ENCODE results near the gene IRX4.

Gene IRX4

GRCh38 chr5:1885404-1885755, 2.7 kb upstream of the IRX4 start:
- peaks cover 61% of the 10 kb centered on the region for H3K27me3 Mint-ChIP-seq
- no peak for ATAC-seq (replicated peaks; ENCODE audit: extremely low read depth, poor library complexity, severe bottlenecking)
- peaks cover 2% of the 10 kb centered on the region for H3K4me1 Mint-ChIP-seq
- H3K4me3 Mint-ChIP-seq, result no peak overlapping the region
- no peak overlapping the region for H3K27ac Mint-ChIP-seq (ENCODE audit: low read depth)
- H3K36me3 Mint-ChIP-seq (ENCODE audit: insufficient read depth), result peaks cover 2% of the 10 kb centered on the region
- H3K9me3 Mint-ChIP-seq, result no peaks in the 10 kb centered on the region
- no peak for DNase-seq (ENCODE audit: low spot score in 2 of 2)

DNA sequence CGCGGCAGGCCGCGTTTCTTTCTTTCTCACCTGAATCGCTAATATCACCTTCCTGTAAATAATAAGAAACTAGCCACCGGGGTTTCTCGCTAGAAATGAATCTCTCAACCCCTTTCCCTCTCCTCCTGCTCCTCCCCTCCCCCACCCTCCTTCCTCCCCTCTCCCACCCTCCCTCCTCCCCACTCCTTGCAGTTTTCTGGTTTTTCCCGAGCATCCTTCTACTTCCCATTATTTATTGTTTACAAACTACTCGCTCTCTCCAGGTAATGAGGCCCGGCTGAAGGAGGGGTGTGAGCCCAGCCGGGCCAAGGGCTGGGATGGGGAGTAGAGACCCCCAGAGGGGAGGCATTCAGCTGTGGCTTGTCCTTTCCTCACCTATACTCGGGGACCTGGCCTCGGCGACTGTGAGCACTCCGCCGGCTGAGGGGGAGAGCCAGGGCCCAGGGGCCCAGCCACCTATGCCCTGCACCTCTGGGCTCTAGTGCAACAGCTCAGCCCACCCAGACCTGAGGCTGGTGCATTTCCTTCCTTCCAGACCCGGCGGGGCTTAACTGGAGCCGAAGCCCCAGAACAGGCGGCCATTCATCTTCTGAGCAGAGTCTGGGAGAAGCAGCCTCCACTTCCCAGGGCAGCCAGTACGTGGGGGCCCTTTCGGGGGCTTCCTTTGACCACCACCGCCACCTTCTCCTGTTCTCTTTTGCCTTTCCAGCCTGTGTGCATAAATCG, 2.1 kb upstream of the IRX4 start:
- Mint-ChIP-seq H3K36me3 (ENCODE audit: insufficient read depth) (peaks cover 4% of the 10 kb centered on the region), H3K4me3 (no peak overlapping the region), H3K9me3 (no peaks in the 10 kb centered on the region), H3K27ac (ENCODE audit: low read depth) (no peak overlapping the region), H3K4me1 (peaks cover 6% of the 10 kb centered on the region), H3K27me3 (peaks cover 62% of the 10 kb centered on the region)
- DNase-seq (ENCODE audit: low spot score in 2 of 2) (no peak), ATAC-seq (replicated peaks; ENCODE audit: extremely low read depth, poor library complexity, severe bottlenecking) (no peak)

DNA sequence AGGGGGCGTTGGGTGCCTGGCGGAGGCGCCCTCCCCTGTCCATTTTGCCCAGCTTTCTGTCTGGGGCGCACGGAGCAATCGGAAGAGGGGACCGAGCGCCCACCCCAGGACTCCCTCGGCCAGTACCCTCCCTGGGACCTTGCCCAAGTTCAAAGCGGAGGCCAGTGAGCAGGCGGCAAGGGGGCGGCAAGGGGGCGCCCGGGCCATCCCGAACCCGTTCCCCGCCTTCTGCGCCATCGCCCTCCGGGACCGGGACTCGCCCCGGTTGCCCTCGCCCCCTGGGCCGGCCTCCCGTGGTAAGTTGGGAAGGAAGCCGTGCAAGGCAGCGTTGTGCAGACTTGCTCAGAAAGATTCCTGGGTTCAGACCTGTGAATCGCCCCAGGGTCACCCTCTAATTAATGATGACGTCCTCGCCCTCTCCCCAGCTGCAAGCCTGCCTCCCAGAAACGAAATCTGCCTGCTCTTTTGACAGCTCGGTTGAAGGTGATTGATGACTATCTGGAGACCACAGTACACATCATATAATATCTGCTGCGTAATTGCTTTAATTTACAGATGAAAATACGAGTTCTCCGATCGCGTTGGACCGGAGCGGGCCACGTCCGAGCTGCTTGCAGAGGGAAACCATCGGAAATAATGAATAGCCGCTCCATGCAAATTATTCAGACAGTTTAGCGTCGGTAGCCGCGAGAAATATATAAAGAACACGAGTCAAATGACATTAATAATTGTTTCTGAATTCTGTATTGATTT, 1.4 kb upstream of the IRX4 start:
- DNase-seq (ENCODE audit: low spot score in 2 of 2), result no peak
- H3K9me3 Mint-ChIP-seq, result no peaks in the 10 kb centered on the region
- peaks cover 4% of the 10 kb centered on the region for H3K36me3 Mint-ChIP-seq (ENCODE audit: insufficient read depth)
- H3K4me3 Mint-ChIP-seq, result no peak overlapping the region
- H3K27me3 Mint-ChIP-seq, result peaks cover 62% of the 10 kb centered on the region
- H3K27ac Mint-ChIP-seq (ENCODE audit: low read depth), result no peak overlapping the region
- peaks cover 6% of the 10 kb centered on the region for H3K4me1 Mint-ChIP-seq
- no peak for ATAC-seq (replicated peaks; ENCODE audit: extremely low read depth, poor library complexity, severe bottlenecking)

DNA sequence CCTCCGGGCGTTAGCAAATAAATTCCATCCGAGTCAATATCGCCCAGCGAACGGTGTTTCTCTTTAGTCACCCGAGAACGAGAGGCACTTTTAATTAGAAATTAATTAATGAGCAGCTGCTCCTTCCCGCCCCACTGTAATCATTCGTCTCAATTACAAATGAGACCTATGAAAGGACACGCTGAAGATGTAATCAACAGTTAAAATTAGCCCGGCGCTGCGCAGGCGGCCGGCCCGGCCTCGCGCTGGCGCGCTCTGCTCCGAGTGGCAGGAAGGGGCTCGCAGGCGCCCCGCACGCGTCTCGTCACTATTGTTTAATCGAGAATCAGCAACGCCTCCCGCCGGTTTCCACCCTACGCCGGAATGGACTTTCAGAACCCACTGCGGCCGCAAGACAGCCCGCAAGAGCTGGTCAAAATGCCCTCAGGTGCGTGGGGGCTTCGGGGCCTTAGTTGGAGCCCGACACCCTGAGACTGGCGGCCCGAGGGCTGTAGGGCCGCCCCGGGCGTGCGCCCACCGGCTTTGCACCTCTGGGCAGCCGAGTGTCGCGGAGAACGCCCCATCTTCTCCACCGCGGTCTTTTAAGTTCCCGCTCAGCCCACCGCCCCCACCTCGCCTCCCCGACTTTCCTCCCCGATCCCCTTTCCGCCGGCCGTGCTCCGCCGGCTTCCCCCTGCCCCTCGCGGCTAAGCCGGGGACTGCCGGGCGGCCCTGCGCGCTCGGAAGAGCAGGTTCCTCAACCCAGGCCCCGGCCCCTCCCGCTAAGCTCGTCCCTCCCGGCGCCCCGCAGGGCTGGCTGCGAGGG, 597 bp upstream of the IRX4 start:
- Mint-ChIP-seq H3K4me1 (peaks cover 6% of the 10 kb centered on the region), H3K27ac (ENCODE audit: low read depth) (no peak overlapping the region), H3K27me3 (peaks cover 56% of the 10 kb centered on the region), H3K4me3 (no peak overlapping the region), H3K36me3 (ENCODE audit: insufficient read depth) (peaks cover 4% of the 10 kb centered on the region), H3K9me3 (no peaks in the 10 kb centered on the region)
- no peak for DNase-seq (ENCODE audit: low spot score in 2 of 2)
- ATAC-seq (replicated peaks; ENCODE audit: extremely low read depth, poor library complexity, severe bottlenecking), result no peak

DNA sequence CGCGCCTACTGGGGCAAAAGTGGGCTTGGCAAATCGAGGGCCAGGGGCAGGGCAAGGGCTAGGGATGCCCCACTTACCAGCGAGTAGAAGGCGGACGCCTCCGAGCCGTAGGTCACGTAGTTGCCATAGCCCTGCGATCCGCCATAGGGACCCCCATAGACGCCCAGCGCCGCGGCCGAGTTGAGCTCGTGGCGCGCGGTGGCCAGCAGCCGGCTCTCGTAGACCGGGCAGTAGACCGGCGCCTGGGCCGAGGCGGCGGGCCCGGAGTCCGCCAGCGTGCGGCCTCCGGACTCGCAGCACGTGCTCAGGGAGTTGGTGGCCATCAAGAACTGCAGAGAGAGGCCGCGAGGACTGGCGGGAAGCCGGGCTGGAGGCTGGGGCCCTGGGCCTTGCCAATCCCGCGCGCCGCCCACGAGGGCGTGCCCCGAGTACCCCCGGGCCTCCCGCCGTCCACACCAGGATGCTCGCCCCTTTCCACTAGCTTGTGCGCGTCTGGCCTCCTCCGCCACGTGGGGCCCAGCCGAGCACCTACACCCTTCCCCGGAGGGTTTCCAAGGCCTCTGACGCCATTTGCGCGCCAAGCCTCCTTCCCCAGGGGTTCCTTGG, 891 bp downstream of the IRX4 start:
- Mint-ChIP-seq H3K27me3 (peaks cover 52% of the 10 kb centered on the region), H3K9me3 (no peaks in the 10 kb centered on the region), H3K4me3 (no peak overlapping the region), H3K36me3 (ENCODE audit: insufficient read depth) (peaks cover 4% of the 10 kb centered on the region), H3K4me1 (peaks cover 6% of the 10 kb centered on the region), H3K27ac (ENCODE audit: low read depth) (no peak overlapping the region)
- DNase-seq (ENCODE audit: low spot score in 2 of 2), result no peak
- no peak for ATAC-seq (replicated peaks; ENCODE audit: extremely low read depth, poor library complexity, severe bottlenecking)

- Mint-ChIP-seq H3K36me3 (ENCODE audit: insufficient read depth) (peaks cover 4% of the 10 kb centered on the region), H3K27me3 (peaks cover 54% of the 10 kb centered on the region), H3K4me3 (no peak overlapping the region), H3K4me1 (peaks cover 6% of the 10 kb centered on the region), H3K27ac (ENCODE audit: low read depth) (no peak overlapping the region), H3K9me3 (no peaks in the 10 kb centered on the region)
- DNase-seq (ENCODE audit: low spot score in 2 of 2) (no peak), ATAC-seq (replicated peaks; ENCODE audit: extremely low read depth, poor library complexity, severe bottlenecking) (no peak)
These were observed 1.6 kb downstream of the IRX4 start for GRCh38 chr5:1881098-1881572.

DNA sequence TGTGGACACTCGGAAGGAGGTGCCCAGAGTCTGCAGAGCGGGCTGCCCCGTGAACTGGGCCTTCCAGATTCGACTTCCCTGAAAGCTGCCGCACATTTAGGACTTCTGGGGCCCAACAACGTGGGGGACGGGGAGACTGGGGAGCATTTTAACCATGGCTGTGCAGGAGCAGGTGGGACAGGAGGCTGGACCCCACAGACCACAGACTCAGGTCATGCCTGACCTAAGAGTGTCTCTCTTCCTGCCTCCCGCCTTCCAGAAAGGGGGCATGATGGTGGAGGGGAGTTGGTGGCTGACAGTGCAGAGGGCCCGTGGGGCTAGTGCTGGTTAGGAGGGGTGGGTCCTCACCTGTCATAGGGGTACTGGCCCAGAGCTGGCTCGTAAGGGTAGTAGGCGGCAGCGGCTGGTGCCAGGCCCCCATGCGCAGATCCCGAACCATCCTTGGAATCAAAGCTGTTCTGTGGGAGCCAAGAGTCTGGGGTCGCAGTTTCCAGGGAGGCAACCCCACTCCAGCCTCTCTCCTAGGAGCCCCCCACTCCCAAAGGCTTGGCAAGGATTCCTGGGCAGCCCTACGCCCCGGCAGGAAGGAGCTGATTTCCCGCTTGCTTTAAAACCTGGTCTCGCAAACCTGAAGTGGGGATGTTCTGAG, 2.2 kb downstream of the IRX4 start:
- Mint-ChIP-seq H3K4me1 (peaks cover 12% of the 10 kb centered on the region), H3K27ac (ENCODE audit: low read depth) (no peak overlapping the region)

DNA sequence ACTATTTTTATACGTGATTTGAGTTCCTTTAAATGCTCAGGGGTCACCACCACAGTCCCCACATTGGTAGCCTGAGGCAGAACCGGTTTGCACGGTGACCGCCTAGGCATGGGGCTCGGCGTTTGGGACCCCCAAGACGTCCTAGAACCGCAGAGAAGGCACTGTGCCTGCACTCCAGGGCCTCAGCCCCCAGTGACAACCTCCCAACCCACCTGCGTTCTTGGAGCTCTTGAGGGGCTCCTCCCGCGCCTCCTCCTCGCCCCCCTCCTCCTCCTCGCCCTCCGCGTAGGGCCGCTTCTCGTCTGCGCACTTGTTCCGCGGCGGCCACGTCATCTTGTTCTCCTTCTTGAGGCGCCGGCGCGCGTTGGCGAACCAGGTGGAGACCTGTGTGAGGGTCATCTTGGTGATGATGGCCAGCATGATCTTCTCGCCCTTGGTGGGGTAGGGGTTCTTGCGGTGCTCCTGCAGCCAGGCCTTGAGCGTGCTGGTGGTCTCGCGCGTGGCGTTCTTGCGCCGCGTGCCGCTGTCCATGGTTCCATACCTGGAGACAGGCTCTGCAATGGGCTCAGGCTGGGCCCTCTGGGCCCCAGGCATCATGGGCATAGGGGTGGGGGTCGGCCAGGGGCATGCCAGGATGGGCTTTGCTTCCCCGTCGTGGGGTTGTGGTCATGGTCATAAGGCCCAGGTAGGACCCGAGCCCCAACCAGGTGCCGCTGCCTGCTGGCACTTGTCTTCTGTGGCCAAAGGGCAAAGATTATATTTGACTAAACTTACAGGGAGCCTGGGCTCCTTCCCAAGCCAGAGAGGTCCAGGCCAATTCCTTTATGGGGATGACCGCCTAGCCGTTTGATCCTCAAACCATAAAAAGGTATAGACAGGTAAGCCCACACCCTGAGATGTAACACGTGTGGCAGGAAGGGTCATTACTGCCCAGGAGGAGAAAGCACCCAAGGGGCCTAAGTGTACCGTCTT, 3.1 kb downstream of the IRX4 start:
- H3K27ac Mint-ChIP-seq (ENCODE audit: low read depth), result peak overlapping the region; percentile 77
- H3K4me1 Mint-ChIP-seq, result peaks cover 12% of the 10 kb centered on the region
- H3K9me3 Mint-ChIP-seq, result no peaks in the 10 kb centered on the region
- H3K36me3 Mint-ChIP-seq (ENCODE audit: insufficient read depth), result peaks cover 2% of the 10 kb centered on the region
- peaks cover 55% of the 10 kb centered on the region for H3K27me3 Mint-ChIP-seq
- ATAC-seq (replicated peaks; ENCODE audit: extremely low read depth, poor library complexity, severe bottlenecking), result no peak
- no peak overlapping the region for H3K4me3 Mint-ChIP-seq
- no peak for DNase-seq (ENCODE audit: low spot score in 2 of 2)

More for the DNA sequence above, 2.2 kb downstream of the IRX4 start:
- H3K9me3 Mint-ChIP-seq, result no peaks in the 10 kb centered on the region
- no peak for ATAC-seq (replicated peaks; ENCODE audit: extremely low read depth, poor library complexity, severe bottlenecking)
- H3K4me3 Mint-ChIP-seq, result no peak overlapping the region
- H3K27me3 Mint-ChIP-seq, result peaks cover 55% of the 10 kb centered on the region
- peaks cover 4% of the 10 kb centered on the region for H3K36me3 Mint-ChIP-seq (ENCODE audit: insufficient read depth)
- DNase-seq (ENCODE audit: low spot score in 2 of 2), result no peak

GRCh38 chr5:1878050-1878849, 4.5 kb downstream of the IRX4 start:
- peaks cover 59% of the 10 kb centered on the region for H3K27me3 Mint-ChIP-seq
- DNase-seq (ENCODE audit: low spot score in 2 of 2), result no peak

DNA sequence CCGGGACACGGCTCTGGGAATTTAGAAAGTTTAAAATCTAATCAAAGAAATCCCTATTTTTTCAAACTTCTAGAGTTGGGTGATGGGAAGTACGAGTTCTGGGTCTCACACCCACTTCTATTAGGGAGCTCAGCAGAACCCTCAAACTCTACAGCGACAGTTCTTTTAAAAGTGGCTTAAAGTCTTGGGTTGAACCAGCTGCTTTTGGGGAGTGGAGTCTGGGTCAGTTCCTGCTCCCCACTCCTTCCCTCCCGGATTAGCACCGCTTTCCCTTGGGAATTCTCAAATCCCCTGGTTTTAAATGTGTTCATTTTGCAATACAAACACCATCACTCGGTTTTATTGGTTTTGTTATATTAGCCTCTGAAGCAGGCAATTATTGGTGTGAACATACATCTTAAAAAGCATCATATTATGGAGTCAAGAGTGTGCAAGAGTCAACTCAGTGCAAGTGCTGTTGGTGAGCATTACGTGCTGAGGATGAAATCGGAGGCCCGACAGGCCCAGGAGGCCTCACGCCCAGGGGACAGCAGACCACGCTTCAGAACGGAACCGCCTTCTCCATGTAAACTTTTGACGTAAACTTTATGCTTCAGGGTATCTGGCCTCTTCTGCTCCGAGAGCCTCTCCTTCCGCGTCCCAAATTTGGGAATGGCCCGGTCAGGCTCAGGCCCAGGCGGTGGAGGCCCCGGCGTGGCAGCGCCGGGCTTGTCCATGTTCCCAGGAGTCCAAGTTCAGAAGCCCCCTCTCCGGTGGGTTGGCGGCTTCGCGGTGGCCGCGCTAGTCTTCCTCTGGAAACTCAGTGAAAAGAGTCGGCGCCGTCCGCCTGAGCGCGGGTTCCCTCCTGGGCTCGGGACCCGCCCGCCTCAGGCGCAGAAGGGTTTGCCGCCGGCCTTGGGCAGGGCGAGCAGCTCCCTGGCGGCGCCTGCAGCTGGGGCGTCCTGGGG, 5.3 kb downstream of the IRX4 start:
- H3K4me1 Mint-ChIP-seq, result peaks cover 17% of the 10 kb centered on the region
- ATAC-seq (replicated peaks; ENCODE audit: extremely low read depth, poor library complexity, severe bottlenecking), result no peak
- H3K9me3 Mint-ChIP-seq, result no peaks in the 10 kb centered on the region
- H3K27ac Mint-ChIP-seq (ENCODE audit: low read depth), result no peak overlapping the region
- H3K36me3 Mint-ChIP-seq (ENCODE audit: insufficient read depth), result peaks cover 3% of the 10 kb centered on the region
- no peak for DNase-seq (ENCODE audit: low spot score in 2 of 2)
- no peak overlapping the region for H3K4me3 Mint-ChIP-seq
- H3K27me3 Mint-ChIP-seq, result peaks cover 68% of the 10 kb centered on the region

More at GRCh38 chr5:1878050-1878849, 4.5 kb downstream of the IRX4 start:
- H3K4me1 Mint-ChIP-seq, result peaks cover 17% of the 10 kb centered on the region
- no peak overlapping the region for H3K4me3 Mint-ChIP-seq
- no peak for ATAC-seq (replicated peaks; ENCODE audit: extremely low read depth, poor library complexity, severe bottlenecking)
- no peaks in the 10 kb centered on the region for H3K9me3 Mint-ChIP-seq
- peaks cover 3% of the 10 kb centered on the region for H3K36me3 Mint-ChIP-seq (ENCODE audit: insufficient read depth)
- no peak overlapping the region for H3K27ac Mint-ChIP-seq (ENCODE audit: low read depth)

All from central memory CD8-positive, alpha-beta T cell (primary cell).